ENCODE measurements around the gene TMIE.

- no peak for TF ChIP-seq EP300 (IDR thresholded peaks at IDR 0.05)
- no peak for TF ChIP-seq RFX5 (IDR thresholded peaks at IDR 0.05)
- no peak for TF ChIP-seq CTCF (IDR thresholded peaks at IDR 0.05)
- TF ChIP-seq, protein P1, sequence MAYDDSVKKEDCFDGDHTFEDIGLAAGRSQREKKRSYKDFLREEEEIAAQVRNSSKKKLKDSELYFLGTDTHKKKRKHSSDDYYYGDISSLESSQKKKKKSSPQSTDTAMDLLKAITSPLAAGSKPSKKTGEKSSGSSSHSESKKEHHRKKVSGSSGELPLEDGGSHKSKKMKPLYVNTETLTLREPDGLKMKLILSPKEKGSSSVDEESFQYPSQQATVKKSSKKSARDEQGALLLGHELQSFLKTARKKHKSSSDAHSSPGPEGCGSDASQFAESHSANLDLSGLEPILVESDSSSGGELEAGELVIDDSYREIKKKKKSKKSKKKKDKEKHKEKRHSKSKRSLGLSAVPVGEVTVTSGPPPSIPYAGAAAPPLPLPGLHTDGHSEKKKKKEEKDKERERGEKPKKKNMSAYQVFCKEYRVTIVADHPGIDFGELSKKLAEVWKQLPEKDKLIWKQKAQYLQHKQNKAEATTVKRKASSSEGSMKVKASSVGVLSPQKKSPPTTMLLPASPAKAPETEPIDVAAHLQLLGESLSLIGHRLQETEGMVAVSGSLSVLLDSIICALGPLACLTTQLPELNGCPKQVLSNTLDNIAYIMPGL (CRISPR knock-in tag; IDR thresholded peaks at IDR 0.05; ENCODE audit: borderline replicate concordance): no peak
- TF ChIP-seq FOSL2 (IDR thresholded peaks at IDR 0.05): no peak
- TF ChIP-seq FOSL2 (CRISPR knock-in tag; IDR thresholded peaks at IDR 0.05): no peak
- no peak for TF ChIP-seq TP53 (CRISPR knock-in tag; IDR thresholded peaks at IDR 0.05)
Measured at GRCh38 chr3:46671541-46672348, 29.4 kb upstream of the TMIE start.
